OCI-LY1 (cell line): ENCODE data around the gene KLHL1.

Experiments used
- H2AFZ ChIP-seq: fragments of 200-600 bp; sonication (generic), shearing (Covaris generic); 2 replicates; pipeline ENCODE4 v1.6.0; 2014; ENCODE audit warnings: antibody characterized with exemption, mild to moderate bottlenecking, low read length
- H3F3A ChIP-seq: fragments of 200-600 bp; sonication (generic), shearing (Covaris generic); 2 replicates; pipeline ENCODE4 v1.6.0; 2014; ENCODE audit warnings: mild to moderate bottlenecking, antibody characterized with exemption, low read length, moderate library complexity; ENCODE audit not compliant: insufficient read depth
- H3K27ac ChIP-seq: fragments of 200-600 bp; sonication (generic); 2 replicates; pipeline ENCODE4 v1.5.1; 2014; ENCODE audit warnings: low read length, mixed run types, mild to moderate bottlenecking, low read depth; ENCODE audit not compliant: poor library complexity, severe bottlenecking
- H3K27me3 ChIP-seq: fragments of 200-600 bp; sonication (generic); 2 replicates; pipeline ENCODE4 v1.6.0; 2014; ENCODE audit warnings: antibody characterized with exemption, mild to moderate bottlenecking, low read length, moderate library complexity; ENCODE audit not compliant: insufficient read depth
- H3K36me3 ChIP-seq: fragments of 200-600 bp; sonication (generic); 2 replicates; pipeline ENCODE4 v1.6.1; 2014; ENCODE audit warnings: mild to moderate bottlenecking, antibody characterized with exemption, low read length, moderate library complexity, mixed read lengths; ENCODE audit not compliant: insufficient read depth
- H3K4me1 ChIP-seq: fragments of 200-600 bp; sonication (generic); 2 replicates; pipeline ENCODE4 v1.5.1; 2014; ENCODE audit warnings: mild to moderate bottlenecking, low read length, moderate library complexity; ENCODE audit not compliant: insufficient read depth, severe bottlenecking
- H3K4me2 ChIP-seq: fragments of 200-600 bp; sonication (generic), shearing (Covaris generic); 2 replicates; pipeline ENCODE4 v1.6.1; 2014; ENCODE audit warnings: low read length
- H3K4me3 ChIP-seq: fragments of 200-600 bp; sonication (generic); 2 replicates; pipeline ENCODE4 v1.5.1; 2014; ENCODE audit warnings: low read length, low read depth, mild to moderate bottlenecking, mixed read lengths; ENCODE audit not compliant: poor library complexity, severe bottlenecking
- H3K79me2 ChIP-seq: fragments of 200-600 bp; shearing (Covaris generic); 2 replicates; pipeline ENCODE4 v1.6.1; 2016; ENCODE audit warnings: mixed run types, low read length, mixed read lengths; ENCODE audit not compliant: insufficient read depth
- H3K9ac ChIP-seq: fragments of 200-600 bp; sonication (generic), shearing (Covaris generic); 2 replicates; pipeline ENCODE4 v1.6.1; 2014; ENCODE audit warnings: mild to moderate bottlenecking, low read length, mixed read lengths
- H3K9me2 ChIP-seq: fragments of 200-600 bp; sonication (generic), shearing (Covaris generic); 2 replicates; pipeline ENCODE4 v1.6.1; 2014; ENCODE audit warnings: low read depth, mild to moderate bottlenecking, low read length, mixed read lengths
- H3K9me3 ChIP-seq: fragments of 200-600 bp; shearing (Covaris generic); 2 replicates; pipeline ENCODE4 v1.6.1; 2014; ENCODE audit warnings: low read length, mixed read lengths
- H4K20me1 ChIP-seq: fragments of 200-600 bp; sonication (generic), shearing (Covaris generic); 2 replicates; pipeline ENCODE4 v1.6.0; 2016; ENCODE audit warnings: mild to moderate bottlenecking, low read length; ENCODE audit not compliant: insufficient read depth
- CTCF ChIP-seq: fragments of 200-600 bp; sonication (generic), shearing (Covaris generic); IDR thresholded peaks from 2 replicates; pipeline ENCODE4 v1.5.1; 2017; ENCODE audit warnings: mild to moderate bottlenecking, antibody characterized with exemption, low read length, moderate library complexity, mixed read lengths
- EZH2 ChIP-seq: fragments of 200-600 bp; sonication (generic), shearing (Covaris generic); IDR thresholded peaks from 2 replicates; pipeline ENCODE4 v1.8.0; 2017; ENCODE audit warnings: borderline replicate concordance, mixed run types, mild to moderate bottlenecking, antibody characterized with exemption, low read length, moderate library complexity, mixed read lengths

Gene KLHL1

GRCh38 chr13:69828527-69828926, 279.7 kb downstream of the KLHL1 start:
- Histone ChIP-seq H4K20me1 (no peaks in the 10 kb centered on the region), H2AFZ (no peak overlapping the region)
- TF ChIP-seq CTCF (no peak), EZH2 (no peak)

GRCh38 chr13:69820180-69820579, 288.1 kb downstream of the KLHL1 start:
- no peaks in the 10 kb centered on the region for H4K20me1 ChIP-seq
- H3K4me2 ChIP-seq, result no peak overlapping the region
- no peaks in the 10 kb centered on the region for H3F3A ChIP-seq
- H3K4me3 ChIP-seq, result no peak overlapping the region
- TF ChIP-seq CTCF (no peak), EZH2 (no peak)
- H3K36me3 ChIP-seq, result no peaks in the 10 kb centered on the region
- H2AFZ ChIP-seq, result no peak overlapping the region
- no peak overlapping the region for H3K27ac ChIP-seq
- no peaks in the 10 kb centered on the region for H3K4me1 ChIP-seq
- no peaks in the 10 kb centered on the region for H3K9me3 ChIP-seq
- no peaks in the 10 kb centered on the region for H3K79me2 ChIP-seq
- H3K27me3 ChIP-seq, result no peaks in the 10 kb centered on the region
- no peaks in the 10 kb centered on the region for H3K9me2 ChIP-seq
- H3K9ac ChIP-seq, result no peak overlapping the region

More at GRCh38 chr13:69828527-69828926, 279.7 kb downstream of the KLHL1 start:
- Histone ChIP-seq H3F3A (no peaks in the 10 kb centered on the region), H3K27me3 (no peaks in the 10 kb centered on the region), H3K79me2 (no peaks in the 10 kb centered on the region), H3K9me2 (no peaks in the 10 kb centered on the region), H3K36me3 (no peaks in the 10 kb centered on the region), H3K4me1 (no peaks in the 10 kb centered on the region), H3K9ac (no peak overlapping the region), H3K4me2 (no peak overlapping the region), H3K27ac (no peak overlapping the region), H3K9me3 (no peaks in the 10 kb centered on the region), H3K4me3 (no peak overlapping the region)

GRCh38 chr13:69817333-69817869, 290.9 kb downstream of the KLHL1 start:
- H3K27ac ChIP-seq, result no peak overlapping the region
- H3K9me3 ChIP-seq, result no peaks in the 10 kb centered on the region
- no peak overlapping the region for H2AFZ ChIP-seq
- H3K4me2 ChIP-seq, result no peak overlapping the region
- no peaks in the 10 kb centered on the region for H4K20me1 ChIP-seq
- no peaks in the 10 kb centered on the region for H3K27me3 ChIP-seq
- H3K4me3 ChIP-seq, result no peak overlapping the region
- no peaks in the 10 kb centered on the region for H3F3A ChIP-seq
- no peaks in the 10 kb centered on the region for H3K36me3 ChIP-seq
- TF ChIP-seq CTCF, result no peak
- no peak for TF ChIP-seq EZH2
- H3K79me2 ChIP-seq, result no peaks in the 10 kb centered on the region
- H3K4me1 ChIP-seq, result no peaks in the 10 kb centered on the region
- no peaks in the 10 kb centered on the region for H3K9me2 ChIP-seq
- no peak overlapping the region for H3K9ac ChIP-seq
